ENCODE measurements around the gene OR2T27. TPM values are rescaled to one million over a fixed set of nuclear protein-coding genes. Genes with fewer than 3 reads are reported as not detected.
A peak's percentile ranks its signal among the peaks of the same experiment; 100 is the strongest.
"Not testable (repeated sequence)": the region's sequence is repeated elsewhere in the genome, so short reads cannot be mapped to it uniquely, and the experiment has no call there.

Gene OR2T27
- total RNA-seq, 3 donors from 2014 or later, result not detected

- H3K4me1 ChIP-seq (ENCODE audit: low read depth); DNase-seq; H3K4me3 ChIP-seq; intact Hi-C loops (cut with DNase I, micrococcal nuclease); H3K36me3 ChIP-seq (ENCODE audit: low read depth); H3K9me3 ChIP-seq; ATAC-seq: not testable (repeated sequence)
Measured at GRCh38 chr1:248639652-248640051, 15.7 kb downstream of the OR2T27 start.

GRCh38 chr1:248636612-248637011, 18.7 kb downstream of the OR2T27 start:
- H3K36me3 ChIP-seq (ENCODE audit: low read depth); H3K4me1 ChIP-seq (ENCODE audit: low read depth); H3K9me3 ChIP-seq; DNase-seq; intact Hi-C loops (cut with DNase I, micrococcal nuclease); H3K4me3 ChIP-seq: not testable (repeated sequence)
- peak; percentile 49 for ATAC-seq

GRCh38 chr1:248634991-248635390, 20.3 kb downstream of the OR2T27 start, which contains the start of gene OR2T11:
OR2T11 (minus strand) TSS chr1:248635091; CDS start chr1:248627128, 7,963 bp downstream.
- H3K4me3 ChIP-seq; H3K4me1 ChIP-seq (ENCODE audit: low read depth); H3K9me3 ChIP-seq; intact Hi-C loops (cut with DNase I, micrococcal nuclease); H3K36me3 ChIP-seq (ENCODE audit: low read depth); DNase-seq: not testable (repeated sequence)
- ATAC-seq, result peak; percentile 26

GRCh38 chr1:248631354-248632008, 23.8 kb downstream of the OR2T27 start:
- H3K9me3 ChIP-seq, result no peaks in the 10 kb centered on the region
- DNase-seq (peak in 1 of 3 donors; percentile 59), ATAC-seq (peak; percentile 95)
- no peaks in the 10 kb centered on the region for H3K4me1 ChIP-seq (ENCODE audit: low read depth)
- H3K4me3 ChIP-seq, result no peak overlapping the region
- TF ChIP-seq CTCF (IDR thresholded peaks at IDR 0.05), result no peak
- intact Hi-C loops (cut with DNase I, micrococcal nuclease), result no loop called here
- no peaks in the 10 kb centered on the region for H3K36me3 ChIP-seq (ENCODE audit: low read depth)

GRCh38 chr1:248630551-248630950, 24.8 kb downstream of the OR2T27 start:
- no peaks in the 10 kb centered on the region for H3K4me1 ChIP-seq (ENCODE audit: low read depth)
- H3K36me3 ChIP-seq (ENCODE audit: low read depth), result no peaks in the 10 kb centered on the region
- H3K4me3 ChIP-seq, result no peak overlapping the region
- no peak for TF ChIP-seq CTCF (IDR thresholded peaks at IDR 0.05)
- intact Hi-C loops (cut with DNase I, micrococcal nuclease), result no loop called here
- no peak for ATAC-seq
- no peaks in the 10 kb centered on the region for H3K9me3 ChIP-seq
- DNase-seq, result no peak

- H3K9me3 ChIP-seq, result no peaks in the 10 kb centered on the region
- TF ChIP-seq CTCF (IDR thresholded peaks at IDR 0.05), result no peak
- H3K4me1 ChIP-seq (ENCODE audit: low read depth), result no peaks in the 10 kb centered on the region
- ATAC-seq (no peak), DNase-seq (no peak)
- intact Hi-C loops (cut with DNase I, micrococcal nuclease), result no loop called here
- H3K36me3 ChIP-seq (ENCODE audit: low read depth), result no peaks in the 10 kb centered on the region
- H3K4me3 ChIP-seq, result no peak overlapping the region
Measured at GRCh38 chr1:248627971-248628844, 27.1 kb downstream of the OR2T27 start.

GRCh38 chr1:248625971-248626370, 29.4 kb downstream of the OR2T27 start:
- ATAC-seq, result no peak
- no peak overlapping the region for H3K4me3 ChIP-seq
- no peak for DNase-seq
- intact Hi-C loops (cut with DNase I, micrococcal nuclease), result no loop called here
- H3K9me3 ChIP-seq, result no peaks in the 10 kb centered on the region
- H3K36me3 ChIP-seq (ENCODE audit: low read depth), result no peaks in the 10 kb centered on the region
- no peaks in the 10 kb centered on the region for H3K4me1 ChIP-seq (ENCODE audit: low read depth)
- no peak for TF ChIP-seq CTCF (IDR thresholded peaks at IDR 0.05)

Measured in mucosa of descending colon (tissue), 3 donors.